ENCODE results near the gene SCOC.

Gene SCOC

GRCh38 chr4:140359562-140360427, 13.7 kb upstream of the SCOC start:
- Histone ChIP-seq H3K9me3 (no peaks in the 10 kb centered on the region), H3K36me3 (no peaks in the 10 kb centered on the region), H3K4me2 (peak overlapping the region; percentile 71), H4K20me1 (no peaks in the 10 kb centered on the region), H3K4me1 (peaks cover 19% of the 10 kb centered on the region), H3K27me3 (no peaks in the 10 kb centered on the region), H3K4me3 (no peak overlapping the region), H3K27ac (no peak overlapping the region), H3K9ac (no peak overlapping the region)
- no peak for TF ChIP-seq Cebpa-rat (IDR thresholded peaks at IDR 0.05)

- TF ChIP-seq Cebpa-rat (IDR thresholded peaks at IDR 0.05), result no peak
- Histone ChIP-seq H3K9ac (no peak overlapping the region), H3K36me3 (no peaks in the 10 kb centered on the region), H3K4me2 (no peak overlapping the region), H3K27ac (no peak overlapping the region), H3K4me1 (peaks cover 19% of the 10 kb centered on the region), H3K4me3 (no peak overlapping the region), H4K20me1 (no peaks in the 10 kb centered on the region), H3K27me3 (no peaks in the 10 kb centered on the region), H3K9me3 (no peaks in the 10 kb centered on the region)
These were observed 12.3 kb upstream of the SCOC start for GRCh38 chr4:140361099-140361498.

GRCh38 chr4:140363051-140363450, 10.4 kb upstream of the SCOC start:
- H3K36me3 ChIP-seq, result no peaks in the 10 kb centered on the region
- H3K4me1 ChIP-seq, result peaks cover 19% of the 10 kb centered on the region
- H3K9ac ChIP-seq, result no peak overlapping the region
- no peaks in the 10 kb centered on the region for H3K27me3 ChIP-seq
- no peaks in the 10 kb centered on the region for H3K9me3 ChIP-seq
- no peak overlapping the region for H3K27ac ChIP-seq
- no peaks in the 10 kb centered on the region for H4K20me1 ChIP-seq
- TF ChIP-seq Cebpa-rat (IDR thresholded peaks at IDR 0.05), result no peak
- no peak overlapping the region for H3K4me3 ChIP-seq
- no peak overlapping the region for H3K4me2 ChIP-seq

GRCh38 chr4:140363558-140363957, 9.9 kb upstream of the SCOC start:
- no peak overlapping the region for H3K4me2 ChIP-seq
- no peaks in the 10 kb centered on the region for H3K36me3 ChIP-seq
- H4K20me1 ChIP-seq, result no peaks in the 10 kb centered on the region
- H3K27me3 ChIP-seq, result no peaks in the 10 kb centered on the region
- H3K9me3 ChIP-seq, result no peaks in the 10 kb centered on the region
- H3K9ac ChIP-seq, result no peak overlapping the region
- H3K4me3 ChIP-seq, result no peak overlapping the region
- no peak for TF ChIP-seq Cebpa-rat (IDR thresholded peaks at IDR 0.05)
- peaks cover 14% of the 10 kb centered on the region for H3K4me1 ChIP-seq
- no peak overlapping the region for H3K27ac ChIP-seq

GRCh38 chr4:140367738-140368137, 5.7 kb upstream of the SCOC start:
- no peaks in the 10 kb centered on the region for H3K36me3 ChIP-seq
- no peak overlapping the region for H3K27ac ChIP-seq
- H3K9ac ChIP-seq, result no peak overlapping the region
- no peaks in the 10 kb centered on the region for H3K9me3 ChIP-seq
- H4K20me1 ChIP-seq, result no peaks in the 10 kb centered on the region
- no peak overlapping the region for H3K4me2 ChIP-seq
- TF ChIP-seq Cebpa-rat (IDR thresholded peaks at IDR 0.05), result no peak
- no peak overlapping the region for H3K4me3 ChIP-seq
- H3K27me3 ChIP-seq, result no peaks in the 10 kb centered on the region
- H3K4me1 ChIP-seq, result peaks cover 8% of the 10 kb centered on the region; the same call in 1 of the 2 replicates

- TF ChIP-seq Cebpa-rat (IDR thresholded peaks at IDR 0.05), result no peak
- Histone ChIP-seq H3K36me3 (no peaks in the 10 kb centered on the region), H3K27ac (no peak overlapping the region), H3K4me1 (peaks cover 8% of the 10 kb centered on the region; the same call in 1 of the 2 replicates), H3K4me3 (no peak overlapping the region), H4K20me1 (peaks cover 1% of the 10 kb centered on the region; the same call in 1 of the 2 replicates), H3K4me2 (no peak overlapping the region), H3K27me3 (no peaks in the 10 kb centered on the region), H3K9me3 (no peaks in the 10 kb centered on the region), H3K9ac (no peak overlapping the region)
These were observed 4.8 kb upstream of the SCOC start for GRCh38 chr4:140368686-140369085.

- peaks cover 38% of the 10 kb centered on the region for H3K4me1 ChIP-seq
- no peaks in the 10 kb centered on the region for H3K9me3 ChIP-seq
- no peak for TF ChIP-seq Cebpa-rat (IDR thresholded peaks at IDR 0.05)
- peak overlapping the region; percentile 73 for H3K27ac ChIP-seq
- peak overlapping the region; percentile 61 for H3K4me2 ChIP-seq
- H3K4me3 ChIP-seq, result peak overlapping the region; percentile 97
- peaks cover 42% of the 10 kb centered on the region for H4K20me1 ChIP-seq
- no peaks in the 10 kb centered on the region for H3K27me3 ChIP-seq
- no peaks in the 10 kb centered on the region for H3K36me3 ChIP-seq
- H3K9ac ChIP-seq, result peak overlapping the region; percentile 90
These were observed 607 bp upstream of the SCOC start for GRCh38 chr4:140372751-140373327.

- Histone ChIP-seq H3K36me3 (peaks cover 2% of the 10 kb centered on the region; the same call in 1 of the 2 replicates), H3K27ac (peak overlapping the region; percentile 83), H3K9me3 (no peaks in the 10 kb centered on the region), H4K20me1 (peaks cover 43% of the 10 kb centered on the region), H3K4me2 (peak overlapping the region; percentile 85), H3K4me3 (peak overlapping the region; percentile 97), H3K4me1 (peaks cover 38% of the 10 kb centered on the region), H3K27me3 (no peaks in the 10 kb centered on the region), H3K9ac (peak overlapping the region; percentile 90)
- TF ChIP-seq Cebpa-rat (IDR thresholded peaks at IDR 0.05), result peak; percentile 99
These were observed 658 bp downstream of the SCOC start for GRCh38 chr4:140374130-140374477.

GRCh38 chr4:140382732-140383131, 9.3 kb downstream of the SCOC start:
- TF ChIP-seq Cebpa-rat (IDR thresholded peaks at IDR 0.05), result no peak
- no peaks in the 10 kb centered on the region for H3K9me3 ChIP-seq
- H4K20me1 ChIP-seq, result peaks cover 12% of the 10 kb centered on the region; the same call in 1 of the 2 replicates
- no peak overlapping the region for H3K27ac ChIP-seq
- no peaks in the 10 kb centered on the region for H3K27me3 ChIP-seq
- no peak overlapping the region for H3K9ac ChIP-seq
- no peaks in the 10 kb centered on the region for H3K4me1 ChIP-seq
- H3K4me3 ChIP-seq, result no peak overlapping the region
- H3K36me3 ChIP-seq, result peaks cover 45% of the 10 kb centered on the region
- no peak overlapping the region for H3K4me2 ChIP-seq

- no peak for TF ChIP-seq Cebpa-rat (IDR thresholded peaks at IDR 0.05)
- H3K9ac ChIP-seq, result no peak overlapping the region
These were observed 14.6 kb downstream of the SCOC start for GRCh38 chr4:140388015-140388414.

More at GRCh38 chr4:140388015-140388414, 14.6 kb downstream of the SCOC start:
- Histone ChIP-seq H3K4me1 (no peaks in the 10 kb centered on the region), H3K4me3 (no peak overlapping the region), H4K20me1 (no peaks in the 10 kb centered on the region), H3K27me3 (no peaks in the 10 kb centered on the region), H3K27ac (no peak overlapping the region), H3K36me3 (peaks cover 12% of the 10 kb centered on the region), H3K9me3 (no peaks in the 10 kb centered on the region), H3K4me2 (no peak overlapping the region)
